NT2/D1 (cell line): ENCODE results near the gene ABHD17C.

Experiments
- SUZ12 ChIP-seq: IDR thresholded peaks from 2 replicates; pipeline ENCODE4 v1.6.1; 2011; ENCODE audit not compliant: insufficient read length, insufficient read depth; ENCODE audit errors: extremely low read depth
- YY1 ChIP-seq: IDR thresholded peaks from 2 replicates; pipeline ENCODE4 v1.6.1; 2011; ENCODE audit not compliant: insufficient read length, insufficient read depth
- ZNF274 ChIP-seq: IDR thresholded peaks from 2 replicates; pipeline ENCODE4 v1.6.1; 2011; ENCODE audit warnings: mild to moderate bottlenecking, low read depth, low read length

DNA sequence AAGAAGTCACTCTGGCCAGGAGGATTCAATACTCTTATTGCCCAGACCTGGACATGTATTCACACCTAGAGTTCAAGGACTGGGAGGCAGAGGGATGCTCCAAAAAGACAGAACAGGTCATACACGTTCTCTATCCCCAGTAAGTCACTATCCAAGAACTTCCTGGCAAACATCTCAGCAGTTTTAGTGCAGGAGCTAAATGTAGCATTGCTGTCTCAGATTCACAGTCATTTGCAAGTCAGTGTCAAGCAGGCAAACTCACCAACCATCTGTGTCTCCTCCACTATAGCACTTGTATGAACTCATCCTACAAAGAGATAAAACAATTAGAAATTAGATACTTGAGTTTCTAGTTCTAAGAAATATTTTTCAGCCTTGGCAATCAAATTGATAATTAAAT is 38.4 kb downstream of the ABHD17C start:
- TF ChIP-seq SUZ12 = no peak
- TF ChIP-seq YY1 = no peak
- no peak for TF ChIP-seq ZNF274
